K562 (cell line): ENCODE measurements around the gene PRDM10. TPM values are rescaled to one million over a fixed set of nuclear protein-coding genes. Genes with fewer than 3 reads are reported as not detected.

ENCODE experiments used
- ATAC-seq: fragments of 200-7000 bp; cut with Tn5 transposase; 3 replicates; pipeline ENCODE4 v1.9.1; 2020; ENCODE audit warnings: moderate library complexity
- BruUV-seq: library from RNA; stranded (reverse); fragments of 400-500 nt; replicated peaks from 2 replicates; lab custom pipeline; 2021; lab: Mats Ljungman, UMichigan
- CTCF ChIA-PET: fragments of 300-600 bp; formaldehyde crosslinking; extraction: SDS; loops from one replicate; lab custom pipeline; 2021; ENCODE audit warnings: low intra/inter-chr PET ratio; lab: Yijun Ruan, JAX
- POLR2A ChIA-PET: fragments of 300-600, 350-650 bp; sonication (Branson Sonifier 250); formaldehyde crosslinking; extraction: SDS; loops from one replicate; lab custom pipeline; 2021; ENCODE audit warnings: antibody characterized with exemption, inconsistent platforms; lab: Yijun Ruan, JAX
- DNase-seq, 4 experiments: peaks; one replicate each; pipeline versions ENCODE4 v3.0.0 to v3.0.0-alpha.2; 2011 to 2018; ENCODE audit warnings: low spot score in 3 of 4, mixed read lengths in 3 of 4; ENCODE audit errors: extremely low read depth in 1 of 4
- FAIRE-seq: peaks from 2 replicates; lab custom pipeline; 2011; peaks lifted over from hg19 to GRCh38; lab: Jason Lieb, UNC
- H2AFZ ChIP-seq: 2 replicates; pipeline ENCODE4 v1.6.0; 2011; ENCODE audit warnings: low read depth, low read length, control low read depth, inconsistent platforms
- H3K27ac ChIP-seq: fragments of 200-600 bp; 3 replicates; pipeline ENCODE4 v1.8.0; 2011; ENCODE audit warnings: low read depth, mild to moderate bottlenecking, control low read depth, inconsistent platforms, low read length, moderate library complexity, mixed read lengths; ENCODE audit errors: extremely low read depth
- H3K27me3 ChIP-seq, 2 experiments: fragments of 300-600 bp in 1 of 2; 2 replicates in 1 of 2; 3 replicates in 1 of 2; pipeline versions ENCODE4 v1.6.0 to v1.8.0; 2011; ENCODE audit warnings: inconsistent platforms in 2 of 2, low read length in 2 of 2, mild to moderate bottlenecking in 1 of 2, mixed read lengths in 1 of 2, moderate library complexity in 1 of 2; ENCODE audit not compliant: control insufficient read depth in 2 of 2, insufficient read depth in 2 of 2
- H3K36me3 ChIP-seq: fragments of 300-600 bp; 3 replicates; pipeline ENCODE4 v1.8.0; 2011; ENCODE audit warnings: mild to moderate bottlenecking, low read length, inconsistent platforms; ENCODE audit not compliant: control insufficient read depth, insufficient read depth
- H3K4me1 ChIP-seq, 2 experiments: fragments of 200-600 bp in 1 of 2; replicated peaks in 1 of 2; 2 replicates in 1 of 2; 3 replicates in 1 of 2; pipeline versions ENCODE4 v1.5.1 to v1.8.0; 2011; ENCODE audit warnings: inconsistent platforms in 2 of 2, low read length in 2 of 2, mild to moderate bottlenecking in 1 of 2, mixed read lengths in 1 of 2, moderate library complexity in 1 of 2; ENCODE audit not compliant: control insufficient read depth in 2 of 2, insufficient read depth in 2 of 2
- H3K4me2 ChIP-seq: 2 replicates; pipeline ENCODE4 v1.6.1; 2011; ENCODE audit warnings: low read length, control low read depth, inconsistent platforms, mixed read lengths; ENCODE audit not compliant: insufficient read depth
- H3K4me3 ChIP-seq: fragments of 200-600 bp; sonication (generic), shearing (Covaris generic); 2 replicates; pipeline ENCODE4 v1.5.1; 2016; ENCODE audit warnings: control low read depth, inconsistent platforms
- H3K79me2 ChIP-seq: fragments of 200-600 bp; 3 replicates; pipeline ENCODE4 v1.8.0; 2011; ENCODE audit warnings: low read length, inconsistent platforms; ENCODE audit not compliant: control insufficient read depth, insufficient read depth
- H3K9ac ChIP-seq, 2 experiments: 2 replicates each; pipeline versions ENCODE4 v1.6.0 to v1.6.1; 2011; ENCODE audit warnings: low read depth in 2 of 2, low read length in 2 of 2, control low read depth in 1 of 2, inconsistent platforms in 1 of 2, mild to moderate bottlenecking in 1 of 2, mixed read lengths in 1 of 2; ENCODE audit not compliant: insufficient read depth in 1 of 2
- H3K9me1 ChIP-seq: one replicate; pipeline ENCODE4 v1.6.0; 2011; ENCODE audit warnings: inconsistent platforms, mild to moderate bottlenecking, low read length, moderate library complexity; ENCODE audit not compliant: control insufficient read depth, insufficient read depth
- H3K9me3 ChIP-seq: replicated peaks from 2 replicates; pipeline ENCODE4 v1.5.1; 2011; ENCODE audit warnings: low read depth, low read length, inconsistent platforms; ENCODE audit not compliant: control insufficient read depth, insufficient read depth
- H4K20me1 ChIP-seq: replicated peaks from 2 replicates; pipeline ENCODE4 v1.6.1; 2011; ENCODE audit warnings: low read length, inconsistent platforms, mixed read lengths; ENCODE audit not compliant: control insufficient read depth, insufficient read depth
- MAFK ChIP-seq: IDR thresholded peaks from 2 replicates; pipeline ENCODE4 v1.6.1; 2011; ENCODE audit warnings: low read length, improper control_type of control experiment
- TCF7 ChIP-seq: sonication (generic); IDR thresholded peaks from 2 replicates; pipeline ENCODE4 v1.6.1; 2016; ENCODE audit warnings: antibody characterized with exemption, borderline replicate concordance
- WGBS: fragments of 100-300 bp; shearing (Covaris generic); methylation state at CpG from one replicate; pipeline ENCODE4 v1.1.6; 2016; ENCODE audit warnings: low coverage, mixed read lengths; ENCODE audit not compliant: insufficient coverage; ENCODE audit errors: missing lambda C conversion rate; 5-methylcytosine and 5-hydroxymethylcytosine counted together
- in situ Hi-C: fragments of 300-500 bp; cut with MboI; formaldehyde crosslinking; loops from 4 replicates; pipeline ENCODE4 v1.15.0; 2018; ENCODE audit warnings: inconsistent platforms, mixed read lengths
- intact Hi-C: fragments of 100-400 bp; cut with micrococcal nuclease; formaldehyde crosslinking; loops from 2 replicates; pipeline ENCODE4 v1.14.2; 2022
- polyA plus RNA-seq, 8 experiments: library from polyadenylated mRNA; depleted of rRNA in 4 of 8; stranded (reverse) in 5 of 8; unstranded in 3 of 8; fragments of >200 nt; fragmentation: Nextera tagmentation in 2 of 8; fragmentation: Illumina TruSeq in 1 of 8; extraction: Ambion mirVana in 2 of 8; extraction: Trizol in 1 of 8; gene quantifications; 2 replicates each; pipeline versions ENCODE4 v1.2.1 to v1.2.3, GENCODE V29; 2011 to 2014; ENCODE audit warnings: inconsistent platforms in 1 of 8, missing spikeins in 1 of 8
- total RNA-seq, 7 experiments: library from RNA; depleted of rRNA in 6 of 7; stranded (reverse); fragments of >200 nt in 6 of 7; fragmentation: Illumina TruSeq in 2 of 7; extraction: Trizol in 2 of 7; gene quantifications; 2 replicates each; pipeline versions ENCODE4 v1.2.1 to v1.2.3, GENCODE V29; 2011 to 2021; ENCODE audit warnings: low replicate concordance in 1 of 7
- TF ChIP-seq, protein P1 (sequence below): fragments of 250-450 bp; sonication (Bioruptor Pico); IDR thresholded peaks from 2 replicates; pipeline ENCODE4 v1.8.0; 2022; ENCODE audit warnings: moderate library complexity, mild to moderate bottlenecking, inconsistent platforms
- TF ChIP-seq, protein P2 (sequence below): sonication (generic); formaldehyde crosslinking; IDR thresholded peaks from 2 replicates; pipeline ENCODE4 v1.8.0; 2022; ENCODE audit warnings: missing genetic modification reagents, mild to moderate bottlenecking, borderline replicate concordance

Gene PRDM10
- total and polyA plus RNA-seq, 9 of the 15 experiments (the other 6 are each of a cell fraction or from before 2014, with no cell fraction given), result 0.89 to 9.3 (median 4.5) TPM

DNA sequence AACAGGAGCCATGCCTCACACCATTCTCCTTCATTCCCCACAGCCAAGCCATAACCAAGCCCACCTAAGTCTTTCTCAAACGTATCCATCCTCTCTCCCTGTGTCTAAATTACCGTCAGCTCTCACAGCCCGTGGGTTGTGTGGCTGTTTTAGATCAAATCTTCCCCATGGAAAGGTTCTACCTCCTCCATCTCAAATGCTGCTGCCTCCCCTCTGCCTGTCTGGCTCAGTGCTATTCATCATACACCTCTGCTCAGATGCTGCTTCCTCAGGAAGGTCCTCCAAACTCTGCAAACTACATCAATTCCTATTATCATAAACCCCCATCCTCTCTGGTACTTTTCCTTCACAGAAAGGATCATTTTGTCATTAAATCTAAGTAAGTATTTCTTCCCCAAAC, 122.3 kb downstream of the PRDM10 start:
- DNase-seq, result no peak
- WGBS, result 78% methylated on average over 3 of the region's 3 CpGs
- ChIA-PET POLR2A (no interaction called here), CTCF (no interaction called here)
- no peak overlapping the region for H3K27ac ChIP-seq
- no TSS peak for BruUV-seq
- in situ Hi-C loops, result no loop called here
- H3K4me3 ChIP-seq, result no peak overlapping the region
- ATAC-seq, result no peak
- H3K4me2 ChIP-seq, result no peak overlapping the region
- no peaks in the 10 kb centered on the region for H4K20me1 ChIP-seq
- no peak overlapping the region for H3K9ac ChIP-seq
- intact Hi-C loops, result no loop called here
- TF ChIP-seq, protein P1, sequence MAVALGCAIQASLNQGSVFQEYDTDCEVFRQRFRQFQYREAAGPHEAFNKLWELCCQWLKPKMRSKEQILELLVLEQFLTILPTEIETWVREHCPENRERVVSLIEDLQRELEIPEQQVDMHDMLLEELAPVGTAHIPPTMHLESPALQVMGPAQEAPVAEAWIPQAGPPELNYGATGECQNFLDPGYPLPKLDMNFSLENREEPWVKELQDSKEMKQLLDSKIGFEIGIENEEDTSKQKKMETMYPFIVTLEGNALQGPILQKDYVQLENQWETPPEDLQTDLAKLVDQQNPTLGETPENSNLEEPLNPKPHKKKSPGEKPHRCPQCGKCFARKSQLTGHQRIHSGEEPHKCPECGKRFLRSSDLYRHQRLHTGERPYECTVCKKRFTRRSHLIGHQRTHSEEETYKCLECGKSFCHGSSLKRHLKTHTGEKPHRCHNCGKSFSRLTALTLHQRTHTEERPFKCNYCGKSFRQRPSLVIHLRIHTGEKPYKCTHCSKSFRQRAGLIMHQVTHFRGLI, result no peak
- TF ChIP-seq, protein P2, sequence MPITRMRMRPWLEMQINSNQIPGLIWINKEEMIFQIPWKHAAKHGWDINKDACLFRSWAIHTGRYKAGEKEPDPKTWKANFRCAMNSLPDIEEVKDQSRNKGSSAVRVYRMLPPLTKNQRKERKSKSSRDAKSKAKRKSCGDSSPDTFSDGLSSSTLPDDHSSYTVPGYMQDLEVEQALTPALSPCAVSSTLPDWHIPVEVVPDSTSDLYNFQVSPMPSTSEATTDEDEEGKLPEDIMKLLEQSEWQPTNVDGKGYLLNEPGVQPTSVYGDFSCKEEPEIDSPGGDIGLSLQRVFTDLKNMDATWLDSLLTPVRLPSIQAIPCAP (CRISPR knock-in tag), result no peak
- TF ChIP-seq TCF7, result no peak
- no peak for TF ChIP-seq MAFK
- FAIRE-seq, result no peak
- no peaks in the 10 kb centered on the region for H3K4me1 ChIP-seq
- no peak overlapping the region for H2AFZ ChIP-seq
- peaks cover 97% of the 10 kb centered on the region for H3K36me3 ChIP-seq
- H3K27me3 ChIP-seq, result no peaks in the 10 kb centered on the region
- H3K9me1 ChIP-seq, result no peaks in the 10 kb centered on the region
- H3K79me2 ChIP-seq, result no peaks in the 10 kb centered on the region
- H3K9me3 ChIP-seq, result no peaks in the 10 kb centered on the region
